Stimulated activated CD4-positive, alpha-beta T cell treated with anti-CD3 and anti-CD28 coated beads, TNF-alpha, amount 100 ng/mL, for 1 hour (primary cell): ENCODE results near the gene WNK4.
"Not testable (repeated sequence)": the region's sequence is repeated elsewhere in the genome, so short reads cannot be mapped to it uniquely, and the experiment has no call there.

Source experiments
- DNase-seq, 3 donors: peaks; one replicate each; pipeline ENCODE4 v3.0.0-alpha.2; 2020; ENCODE audit warnings: low read depth in 3 of 3, low spot score in 1 of 3

WNK4 gene

DNA sequence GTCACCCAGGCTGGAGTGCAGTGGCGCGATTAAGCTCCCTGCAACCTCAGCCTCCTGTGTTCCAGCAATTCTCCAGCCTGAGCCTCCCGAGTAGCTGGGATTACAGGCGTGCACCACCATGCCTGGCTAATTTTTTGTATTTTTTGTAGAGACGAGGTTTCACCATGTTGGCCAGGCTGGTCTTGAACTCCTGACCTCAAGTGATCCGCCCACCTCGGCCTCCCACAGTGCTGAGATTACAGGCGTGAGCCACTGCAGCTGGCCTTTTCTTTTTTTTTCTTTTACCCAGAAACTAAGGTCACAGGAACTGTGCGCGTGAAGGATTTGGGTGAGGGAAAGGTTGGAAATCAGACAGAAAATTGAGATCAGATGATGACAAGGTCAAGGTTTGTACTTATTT is 10.4 kb upstream of the WNK4 start:
- DNase-seq = not testable (repeated sequence)

DNA sequence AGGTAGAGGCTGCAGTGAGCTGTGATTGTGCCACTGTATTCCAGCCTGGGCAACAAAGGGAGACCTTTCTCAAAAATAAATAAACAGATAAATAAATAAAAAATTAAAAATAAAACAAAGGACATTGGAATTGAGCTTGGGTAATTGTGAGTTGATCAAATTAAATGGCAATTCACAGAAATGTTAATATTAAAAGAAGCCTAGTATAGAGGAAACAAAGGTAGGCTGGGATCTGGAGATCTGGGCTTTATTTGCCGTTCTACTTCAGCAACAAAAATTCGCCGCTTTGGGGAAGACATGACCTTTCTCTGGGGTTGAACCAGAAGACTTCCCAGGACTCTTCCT is 7.5 kb upstream of the WNK4 start:
- DNase-seq = no peak

DNA sequence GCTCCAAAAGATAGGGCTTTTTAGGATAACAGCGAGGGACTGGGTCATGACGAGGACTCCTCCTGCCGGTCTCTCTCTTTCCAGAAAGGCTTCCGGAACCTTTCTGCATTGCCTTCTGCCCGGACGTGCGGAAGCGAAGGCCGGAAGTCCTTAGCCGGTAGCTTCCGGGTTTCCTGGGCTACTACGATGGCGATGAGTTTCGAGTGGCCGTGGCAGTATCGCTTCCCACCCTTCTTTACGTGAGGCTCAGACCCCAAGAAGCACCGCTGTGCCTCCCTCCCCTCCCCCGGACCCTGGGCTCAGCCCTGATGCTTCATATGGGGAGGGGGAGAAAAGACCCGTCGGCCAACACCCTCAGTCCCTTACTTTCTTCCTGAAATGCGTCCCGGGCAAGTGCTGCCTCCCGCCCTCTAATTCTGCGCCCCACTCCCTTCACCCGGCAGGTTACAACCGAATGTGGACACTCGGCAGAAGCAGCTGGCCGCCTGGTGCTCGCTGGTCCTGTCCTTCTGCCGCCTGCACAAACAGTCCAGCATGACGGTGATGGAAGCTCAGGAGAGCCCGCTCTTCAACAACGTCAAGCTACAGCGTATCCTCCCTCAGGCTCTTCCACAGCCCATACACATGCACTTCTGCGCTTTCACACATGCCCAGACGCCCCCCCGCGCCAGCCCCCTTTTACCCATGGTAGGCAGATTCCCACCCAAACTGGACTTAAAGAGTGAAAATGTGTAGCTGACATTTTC is 6.9 kb upstream of the WNK4 start, which contains the start of gene VPS25:
TSS of gene VPS25 (plus strand) at position 160 of the 746 bp plus-strand sequence. CDS start at position 187, 27 bp downstream.
- peak; percentile 46 to 55 (median 46) for DNase-seq

DNA sequence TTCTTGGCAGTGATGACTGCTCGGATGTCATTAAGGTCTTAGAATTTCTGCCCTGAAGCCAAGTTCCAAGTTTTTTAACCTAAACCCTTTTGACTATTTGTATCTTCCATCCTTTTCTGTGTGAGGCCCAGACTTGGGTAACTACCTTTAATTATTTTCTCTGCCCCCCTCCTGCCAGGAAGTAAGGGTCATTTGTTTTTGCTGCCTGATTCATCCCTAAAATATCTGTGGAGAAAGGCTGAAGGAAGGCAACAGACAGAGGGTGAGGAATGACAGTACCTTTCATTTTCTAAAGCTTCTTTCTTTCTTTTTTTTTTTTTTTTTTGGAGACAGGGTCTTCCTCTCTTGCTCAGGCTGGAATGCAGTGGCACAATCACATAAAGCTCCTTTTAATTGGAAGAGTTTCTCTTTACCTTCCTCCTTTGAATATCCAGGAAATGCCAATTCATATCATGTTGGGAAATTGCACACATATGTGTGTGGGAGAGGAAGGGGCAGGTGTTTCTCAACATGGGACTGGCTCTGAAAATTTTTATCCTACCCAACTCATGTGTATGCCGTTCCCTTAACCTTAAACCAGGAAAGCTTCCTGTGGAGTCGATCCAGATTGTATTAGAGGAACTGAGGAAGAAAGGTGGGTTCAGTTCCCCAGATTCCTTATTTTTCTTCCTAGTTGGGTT is 6.2 kb upstream of the WNK4 start:
- no peak for DNase-seq

DNA sequence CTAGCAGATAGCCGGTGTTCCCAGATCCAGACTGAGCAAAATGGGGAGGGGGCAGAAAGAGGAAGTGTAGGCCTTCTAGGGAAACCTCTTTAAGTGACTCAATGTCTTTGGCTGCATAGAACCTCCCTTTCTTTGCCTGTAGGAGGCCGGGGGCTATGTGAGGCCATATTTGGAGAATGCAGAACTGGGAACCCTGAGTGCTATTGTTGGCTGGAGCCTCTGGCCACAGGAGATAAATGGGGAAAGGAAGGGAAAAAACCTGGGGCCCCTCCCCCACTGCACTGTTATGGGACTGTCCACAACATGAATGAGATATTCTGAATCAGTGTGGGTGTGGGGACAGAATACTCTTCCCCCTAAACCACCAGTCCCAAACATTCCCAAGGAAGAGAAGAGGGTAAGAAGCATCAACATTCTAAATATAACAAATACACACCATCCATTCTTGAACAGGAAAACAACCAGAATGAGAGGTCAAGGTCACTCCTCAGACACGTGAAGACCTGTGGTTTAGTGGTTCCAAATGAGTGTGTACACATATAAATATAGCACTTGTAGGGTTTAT is 4.8 kb upstream of the WNK4 start:
- DNase-seq = no peak

DNA sequence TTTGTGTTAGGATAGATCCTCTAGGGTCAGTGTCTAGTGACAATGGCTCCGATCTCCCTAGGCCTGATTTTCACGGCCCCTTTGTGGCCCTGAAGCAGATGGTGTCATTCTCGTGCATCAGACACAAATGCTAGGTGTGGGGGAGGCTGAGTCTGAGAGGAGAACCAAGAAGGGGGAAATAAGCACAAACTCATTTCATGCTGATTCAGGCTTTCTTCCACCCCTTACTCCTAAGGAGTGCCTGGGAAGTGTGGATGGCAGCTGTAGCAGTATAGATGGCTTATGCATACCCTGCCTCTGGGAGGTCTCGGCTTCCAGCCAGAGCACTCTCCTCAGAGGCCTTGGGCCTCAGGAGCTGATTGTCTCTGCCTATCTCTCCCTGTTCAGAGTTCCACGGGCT is 1.8 kb upstream of the WNK4 start:
- DNase-seq = no peak

DNA sequence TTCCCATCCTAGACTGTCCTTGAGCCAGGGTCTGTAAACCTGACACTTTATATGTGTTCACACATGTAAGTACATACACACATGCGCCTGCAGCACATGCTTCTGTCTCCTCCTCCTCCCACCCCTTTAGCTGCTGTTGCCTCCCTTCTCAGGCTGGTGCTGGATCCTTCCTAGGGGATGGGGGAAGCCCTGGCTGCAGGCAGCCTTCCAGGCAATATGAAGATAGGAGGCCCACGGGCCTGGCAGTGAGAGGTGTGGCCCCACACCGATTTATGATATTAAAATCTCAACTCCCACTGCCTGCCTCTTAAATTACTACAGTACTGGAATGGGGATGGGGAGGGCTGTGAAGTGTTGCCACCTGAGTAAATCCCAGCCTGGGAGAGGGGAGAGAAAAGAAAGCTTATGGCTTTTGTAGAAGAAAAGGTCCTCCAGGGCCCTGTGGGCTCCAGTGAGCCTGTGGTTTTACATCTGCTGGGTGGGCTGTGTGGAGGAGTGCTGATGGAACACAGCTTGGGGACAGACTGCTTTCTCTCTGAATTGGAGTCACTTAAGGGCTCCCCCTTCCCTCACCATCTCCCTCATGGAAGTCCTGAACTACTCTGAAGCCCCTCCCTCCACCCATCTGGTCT is 990 bp upstream of the WNK4 start:
- DNase-seq = no peak

DNA sequence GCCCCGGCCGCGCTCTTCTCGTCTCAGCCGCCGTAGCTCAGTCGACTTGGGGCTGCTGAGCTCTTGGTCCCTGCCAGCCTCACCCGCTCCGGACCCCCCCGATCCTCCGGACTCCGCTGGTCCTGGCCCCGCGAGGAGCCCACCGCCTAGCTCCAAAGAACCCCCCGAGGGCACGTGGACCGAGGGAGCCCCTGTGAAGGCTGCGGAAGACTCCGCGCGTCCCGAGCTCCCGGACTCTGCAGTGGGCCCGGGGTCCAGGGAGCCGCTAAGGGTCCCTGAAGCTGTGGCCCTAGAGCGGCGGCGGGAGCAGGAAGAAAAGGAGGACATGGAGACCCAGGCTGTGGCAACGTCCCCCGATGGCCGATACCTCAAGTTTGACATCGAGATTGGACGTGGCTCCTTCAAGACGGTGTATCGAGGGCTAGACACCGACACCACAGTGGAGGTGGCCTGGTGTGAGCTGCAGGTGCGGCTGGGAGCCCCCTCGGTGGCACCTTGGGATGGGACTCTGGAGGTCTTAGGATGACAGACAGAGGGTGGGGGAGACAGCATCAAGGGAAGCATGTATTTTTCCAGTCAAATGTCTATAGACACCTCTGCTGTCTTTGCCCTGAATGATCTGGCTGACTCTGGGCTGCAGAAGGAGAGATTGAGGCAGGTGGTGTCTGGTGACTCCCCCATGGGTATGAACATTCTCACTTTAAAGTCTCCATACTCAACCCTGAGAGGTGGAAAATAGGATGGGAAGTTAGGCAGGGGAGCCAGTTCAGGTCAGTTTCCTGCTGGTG is 635 bp downstream of the WNK4 start:
- DNase-seq = no peak

DNA sequence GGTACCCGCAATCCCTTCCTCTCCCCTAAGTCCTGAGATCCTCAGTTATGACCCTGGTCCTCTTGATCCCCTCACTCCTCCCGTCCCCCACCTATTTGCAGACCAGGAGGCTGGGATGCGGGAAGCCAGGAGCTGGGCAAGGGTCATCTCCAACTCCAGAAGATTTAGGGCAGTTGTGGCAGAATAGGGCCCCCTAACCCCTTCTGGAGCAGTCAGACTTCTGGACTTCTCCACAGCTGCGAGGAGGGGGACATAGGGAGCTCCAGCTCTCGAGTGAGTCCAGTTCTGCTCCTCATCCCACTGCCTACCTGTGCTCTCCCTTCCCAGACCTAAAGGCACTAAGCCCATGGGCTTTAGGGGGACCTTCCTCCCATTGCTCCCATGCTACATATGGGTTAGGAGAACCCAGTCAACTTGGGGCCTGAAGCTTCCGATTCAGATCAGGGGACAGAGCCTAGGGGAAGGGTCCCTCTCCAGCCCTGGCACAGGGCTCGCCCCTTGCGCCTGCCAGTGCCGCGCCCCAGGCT is 1.3 kb downstream of the WNK4 start:
- DNase-seq = no peak

DNA sequence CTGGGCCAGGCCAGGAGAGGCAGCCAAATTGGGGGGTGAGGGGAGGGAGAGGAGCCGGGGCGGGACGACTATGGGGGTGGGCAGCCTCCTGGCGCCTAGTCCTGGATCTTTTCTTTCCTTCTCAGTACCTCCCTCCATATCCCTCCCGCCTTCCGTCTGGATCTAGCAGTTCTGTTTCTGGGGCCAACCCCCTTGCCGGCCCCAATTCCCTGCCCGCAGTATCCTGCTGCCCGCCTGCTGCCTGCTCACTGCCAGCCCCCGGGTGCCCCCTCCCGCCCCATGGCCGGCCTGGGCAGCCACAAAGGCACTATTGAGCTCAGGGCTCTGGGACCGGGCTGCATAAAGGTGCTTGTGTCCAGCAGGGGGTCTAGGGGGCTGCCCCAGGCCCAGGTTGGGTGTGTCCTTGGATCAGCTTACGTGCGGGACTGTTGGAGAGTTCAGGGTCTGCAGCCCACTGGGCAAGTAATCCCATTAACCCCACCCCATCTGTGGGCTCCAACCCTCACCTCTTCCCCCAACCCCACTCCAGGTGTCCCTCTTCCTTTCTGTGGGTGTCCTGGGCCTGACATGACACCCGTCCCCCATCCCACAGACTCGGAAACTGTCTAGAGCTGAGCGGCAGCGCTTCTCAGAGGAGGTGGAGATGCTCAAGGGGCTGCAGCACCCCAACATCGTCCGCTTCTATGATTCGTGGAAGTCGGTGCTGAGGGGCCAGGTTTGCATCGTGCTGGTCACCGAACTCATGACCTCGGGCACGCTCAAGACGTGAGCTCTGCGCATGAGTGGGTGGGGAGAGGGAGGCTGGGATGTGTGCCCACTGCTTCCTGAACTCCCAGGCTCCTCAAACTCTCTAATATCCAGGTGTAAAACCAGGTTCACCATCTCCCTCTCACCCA is 2.0 kb downstream of the WNK4 start:
- DNase-seq = no peak

DNA sequence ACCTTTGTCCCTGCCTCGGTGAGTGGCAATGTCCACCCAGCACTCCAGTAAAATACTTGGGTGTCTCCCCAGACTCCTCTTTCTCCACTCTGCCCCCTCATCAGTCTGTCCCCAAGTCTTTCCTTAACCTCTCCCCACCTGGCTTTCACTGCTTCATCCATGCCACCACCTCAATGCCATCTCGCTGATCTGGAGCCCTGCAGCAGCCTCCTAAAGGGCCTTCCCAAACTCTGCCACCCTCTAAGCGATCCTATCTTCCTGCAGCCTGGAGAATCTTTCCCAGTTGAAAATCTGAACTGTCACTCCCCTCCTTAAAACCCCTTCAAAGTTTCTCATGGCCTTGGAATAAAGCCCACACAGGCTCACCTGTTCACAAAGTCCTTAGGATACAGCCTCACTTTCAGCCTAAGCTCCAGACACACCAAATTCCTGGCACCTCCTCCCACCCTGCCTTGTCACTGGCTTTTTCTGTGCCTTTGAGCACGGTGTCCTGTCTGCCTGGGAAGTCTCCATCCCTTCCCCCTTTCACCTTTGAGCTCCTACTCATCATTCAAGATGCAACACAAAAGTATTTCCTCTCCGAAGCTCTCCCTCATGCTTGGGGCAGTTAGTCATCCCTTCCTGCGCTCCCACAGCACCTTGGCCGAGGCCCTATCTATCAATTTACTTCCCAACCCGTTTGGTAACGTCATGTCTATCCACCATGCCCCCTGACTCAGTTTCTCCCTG is 2.8 kb downstream of the WNK4 start:
- DNase-seq = no peak

DNA sequence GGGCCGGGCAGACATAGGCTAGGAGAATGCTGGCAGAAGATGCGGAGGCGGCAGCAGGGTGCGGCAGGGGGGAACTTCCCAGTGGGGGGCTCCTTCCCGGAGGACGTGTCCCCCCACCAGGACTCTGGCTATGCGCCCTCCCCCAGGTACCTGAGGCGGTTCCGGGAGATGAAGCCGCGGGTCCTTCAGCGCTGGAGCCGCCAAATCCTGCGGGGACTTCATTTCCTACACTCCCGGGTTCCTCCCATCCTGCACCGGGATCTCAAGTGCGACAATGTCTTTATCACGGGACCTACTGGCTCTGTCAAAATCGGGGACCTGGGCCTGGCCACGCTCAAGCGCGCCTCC is 3.4 kb downstream of the WNK4 start:
- DNase-seq = no peak

DNA sequence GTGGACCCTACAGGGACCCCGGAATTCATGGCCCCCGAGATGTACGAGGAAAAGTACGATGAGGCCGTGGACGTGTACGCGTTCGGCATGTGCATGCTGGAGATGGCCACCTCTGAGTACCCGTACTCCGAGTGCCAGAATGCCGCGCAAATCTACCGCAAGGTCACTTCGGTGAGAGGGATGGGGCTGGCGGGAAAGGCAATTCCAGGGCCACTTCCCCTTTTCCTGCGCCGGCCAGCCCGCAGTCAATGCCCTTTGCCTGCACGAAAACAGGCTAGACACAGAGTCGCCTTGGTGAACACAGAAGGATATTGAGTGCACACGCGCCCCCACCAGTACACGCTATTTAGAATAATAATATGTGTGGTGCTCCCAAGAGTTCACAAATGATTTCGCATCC is 4.0 kb downstream of the WNK4 start:
- DNase-seq = no peak

DNA sequence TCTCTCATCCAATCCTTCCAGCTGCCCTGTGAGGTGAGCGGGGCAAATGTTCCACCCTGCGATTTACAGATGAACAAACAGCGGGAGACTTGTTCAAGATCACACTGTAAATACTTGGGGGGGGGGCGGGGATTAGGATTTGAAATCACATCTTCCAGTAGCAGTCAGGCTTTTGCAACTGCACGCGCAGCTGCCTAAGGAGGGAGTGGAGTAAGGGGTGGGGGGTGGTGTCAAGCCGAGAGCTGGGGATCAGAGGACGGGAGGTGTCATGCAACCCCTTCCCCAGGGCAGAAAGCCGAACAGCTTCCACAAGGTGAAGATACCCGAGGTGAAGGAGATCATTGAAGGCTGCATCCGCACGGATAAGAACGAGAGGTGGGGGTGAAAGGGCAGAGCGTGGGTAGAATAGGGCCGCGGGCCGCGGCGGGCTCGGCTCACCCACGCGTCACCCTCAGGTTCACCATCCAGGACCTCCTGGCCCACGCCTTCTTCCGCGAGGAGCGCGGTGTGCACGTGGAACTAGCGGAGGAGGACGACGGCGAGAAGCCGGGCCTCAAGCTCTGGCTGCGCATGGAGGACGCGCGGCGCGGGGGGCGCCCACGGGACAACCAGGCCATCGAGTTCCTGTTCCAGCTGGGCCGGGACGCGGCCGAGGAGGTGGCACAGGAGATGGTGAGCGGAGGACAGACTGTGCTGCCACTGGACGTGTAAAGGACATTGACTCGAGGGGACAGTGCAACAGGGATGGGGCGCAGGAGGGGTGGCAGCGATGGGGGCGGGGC is 4.6 kb downstream of the WNK4 start:
- no peak for DNase-seq

DNA sequence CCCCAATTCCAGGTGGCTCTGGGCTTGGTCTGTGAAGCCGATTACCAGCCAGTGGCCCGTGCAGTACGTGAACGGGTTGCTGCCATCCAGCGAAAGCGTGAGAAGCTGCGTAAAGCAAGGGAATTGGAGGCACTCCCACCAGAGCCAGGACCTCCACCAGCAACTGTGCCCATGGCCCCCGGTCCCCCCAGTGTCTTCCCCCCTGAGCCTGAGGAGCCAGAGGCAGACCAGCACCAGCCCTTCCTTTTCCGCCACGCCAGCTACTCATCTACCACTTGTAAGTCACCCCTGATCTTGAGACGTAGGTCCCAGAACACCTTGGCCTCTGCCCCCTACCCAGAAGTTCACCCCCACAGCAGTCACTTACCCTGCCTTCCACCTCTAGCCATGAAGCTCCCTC is 6.9 kb downstream of the WNK4 start:
- DNase-seq = no peak

DNA sequence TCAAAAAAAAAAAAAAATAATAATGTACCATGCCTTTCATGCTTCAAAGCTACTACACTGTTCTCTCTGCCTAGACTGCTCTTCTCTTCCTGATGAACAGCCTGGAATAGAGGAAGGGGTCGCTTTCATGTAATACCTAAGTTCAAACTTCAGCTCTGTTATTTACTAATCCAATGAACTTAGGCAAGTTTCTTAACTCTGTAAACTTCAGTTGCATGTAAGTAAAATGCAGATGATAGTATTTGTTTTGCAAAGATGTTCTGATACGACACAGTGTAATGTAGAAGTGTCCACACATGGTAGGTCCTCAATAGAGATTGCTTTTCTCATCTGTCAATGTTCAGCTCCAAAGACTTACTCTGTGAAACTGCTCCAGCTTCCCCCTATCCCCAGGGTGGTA is 11.5 kb downstream of the WNK4 start:
- DNase-seq = no peak

DNA sequence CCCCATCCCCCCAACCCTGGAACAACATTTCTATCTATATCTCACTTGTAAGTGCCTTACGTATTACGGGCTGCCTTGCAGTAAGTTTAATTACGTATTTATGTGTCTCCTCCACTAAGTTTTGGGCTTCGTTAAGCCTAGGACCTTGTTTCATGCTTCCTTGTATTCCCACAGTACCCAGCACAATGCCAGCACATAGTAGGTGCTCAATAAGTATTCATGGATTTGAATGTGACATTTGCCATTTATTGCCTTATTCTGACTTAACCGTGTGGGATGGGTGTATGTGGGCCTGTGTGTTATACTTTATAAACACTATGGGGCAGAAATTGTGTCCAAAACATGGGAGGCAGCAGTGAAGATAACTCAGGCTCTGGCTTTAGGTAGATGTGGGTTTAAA is 12.1 kb downstream of the WNK4 start:
- no peak for DNase-seq

DNA sequence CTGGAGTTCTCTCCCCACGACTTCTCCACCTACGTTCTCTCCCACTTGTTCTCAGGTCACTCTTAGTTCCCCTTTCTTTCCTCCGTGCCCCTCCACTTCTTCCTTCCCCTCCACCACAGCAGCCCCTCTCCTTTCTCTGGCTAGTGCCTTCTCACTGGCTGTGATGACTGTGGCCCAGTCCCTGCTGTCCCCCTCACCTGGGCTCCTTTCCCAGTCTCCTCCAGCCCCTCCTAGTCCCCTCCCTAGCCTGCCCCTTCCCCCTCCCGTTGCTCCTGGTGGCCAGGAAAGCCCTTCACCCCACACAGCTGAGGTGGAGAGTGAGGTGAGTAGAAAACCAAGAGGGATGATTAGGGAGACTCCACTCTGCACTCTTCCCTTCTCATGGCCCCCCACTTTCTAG is 14.7 kb downstream of the WNK4 start:
- no peak for DNase-seq

DNA sequence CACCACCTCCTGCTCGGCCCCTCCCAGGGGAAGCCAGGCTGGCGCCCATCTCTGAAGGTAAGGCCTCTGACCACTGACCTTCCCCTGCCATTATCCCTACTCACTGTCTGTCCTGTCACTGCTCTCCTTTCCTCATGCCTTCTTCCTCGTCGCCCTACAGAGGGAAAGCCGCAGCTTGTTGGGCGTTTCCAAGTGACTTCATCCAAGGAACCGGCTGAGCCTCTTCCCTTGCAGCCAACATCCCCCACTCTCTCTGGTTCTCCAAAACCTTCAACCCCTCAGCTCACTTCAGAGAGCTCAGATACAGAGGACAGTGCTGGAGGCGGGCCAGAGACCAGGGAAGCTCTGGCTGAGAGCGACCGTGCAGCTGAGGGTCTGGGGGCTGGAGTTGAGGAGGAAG is 15.1 kb downstream of the WNK4 start:
- DNase-seq = no peak
